ENCODE results near the gene SLC38A7. TPM values are rescaled to one million over a fixed set of nuclear protein-coding genes. Genes with fewer than 3 reads are reported as not detected.

Gene SLC38A7
- total RNA-seq, 6 donors from 2014 or later, result 6.5 to 34.6 (median 22.4) TPM

GRCh38 chr16:58678716-58679115 lies 5.9 kb downstream of the SLC38A7 start:
- ATAC-seq (ENCODE audit: low FRiP score in 2 of 2) (no peak), DNase-seq (no peak)
- Histone ChIP-seq H3K27me3 (no peaks in the 10 kb centered on the region), H3K4me1 (peaks cover 5 to 10% (median 8%) of the 10 kb centered on the region in 4 donors), H3K27ac (no peak overlapping the region), H3K4me3 (no peak overlapping the region), H3K36me3 (peaks cover 0 to 48% (median 19%) of the 10 kb centered on the region in 4 donors), H3K9me3 (no peaks in the 10 kb centered on the region)
- TF ChIP-seq CTCF (IDR thresholded peaks at IDR 0.05) (no peak), POLR2AphosphoS5 (IDR thresholded peaks at IDR 0.05) (no peak), POLR2A (IDR thresholded peaks at IDR 0.05) (no peak), EP300 (IDR thresholded peaks at IDR 0.05) (no peak)
- WGBS, 2 donors, result 77 to 89% methylated on average over 3 of the region's 3 CpGs

- WGBS, 2 donors, result 93 to 94% methylated on average over 4 of the region's 4 CpGs
- H3K4me1 ChIP-seq, result peaks cover under 1 to 5% (median 4%) of the 10 kb centered on the region in 4 donors
- H3K27ac ChIP-seq, result no peak overlapping the region
- peaks cover 0 to 48% (median 19%) of the 10 kb centered on the region in 4 donors for H3K36me3 ChIP-seq
- no peak for DNase-seq
- TF ChIP-seq EP300 (IDR thresholded peaks at IDR 0.05) (no peak), POLR2A (IDR thresholded peaks at IDR 0.05) (no peak), CTCF (IDR thresholded peaks at IDR 0.05) (no peak), POLR2AphosphoS5 (IDR thresholded peaks at IDR 0.05) (no peak)
- ATAC-seq (ENCODE audit: low FRiP score in 2 of 2), result no peak
- no peaks in the 10 kb centered on the region for H3K9me3 ChIP-seq
- H3K4me3 ChIP-seq, result no peak overlapping the region
- H3K27me3 ChIP-seq, result no peaks in the 10 kb centered on the region
These were observed 6.3 kb downstream of the SLC38A7 start for GRCh38 chr16:58678269-58678668.

- Histone ChIP-seq H3K27ac (no peak overlapping the region), H3K4me3 (no peak overlapping the region), H3K27me3 (no peaks in the 10 kb centered on the region), H3K9me3 (no peaks in the 10 kb centered on the region), H3K4me1 (no peaks in the 10 kb centered on the region), H3K36me3 (peaks cover 5 to 46% (median 25%) of the 10 kb centered on the region in 4 donors)
- WGBS, 2 donors, result 90 to 92% methylated on average over 16 to 18 of the region's 18 CpGs
- ATAC-seq (ENCODE audit: low FRiP score in 2 of 2) (no peak), DNase-seq (peak in 1 of 2 donors; percentile 75)
- no peak for TF ChIP-seq EP300 (IDR thresholded peaks at IDR 0.05)
- no peak for TF ChIP-seq CTCF (IDR thresholded peaks at IDR 0.05)
These were observed 13.5 kb downstream of the SLC38A7 start for GRCh38 chr16:58670946-58671583.

GRCh38 chr16:58670177-58670576 lies 14.4 kb downstream of the SLC38A7 start:
- TF ChIP-seq CTCF (IDR thresholded peaks at IDR 0.05) (no peak), EP300 (IDR thresholded peaks at IDR 0.05) (no peak), POLR2A (IDR thresholded peaks at IDR 0.05) (no peak), POLR2AphosphoS5 (IDR thresholded peaks at IDR 0.05) (no peak)
- no peaks in the 10 kb centered on the region for H3K9me3 ChIP-seq
- DNase-seq, result no peak
- peaks cover 5 to 41% (median 21%) of the 10 kb centered on the region in 4 donors for H3K36me3 ChIP-seq
- no peak for ATAC-seq (ENCODE audit: low FRiP score in 2 of 2)
- H3K27ac ChIP-seq, result no peak overlapping the region
- H3K4me3 ChIP-seq, result no peak overlapping the region
- no peaks in the 10 kb centered on the region for H3K4me1 ChIP-seq
- H3K27me3 ChIP-seq, result no peaks in the 10 kb centered on the region

GRCh38 chr16:58665200-58665599 lies 19.4 kb downstream of the SLC38A7 start:
- no peak for TF ChIP-seq CTCF (IDR thresholded peaks at IDR 0.05)
- TF ChIP-seq EP300 (IDR thresholded peaks at IDR 0.05), result no peak
- no peak for TF ChIP-seq POLR2A (IDR thresholded peaks at IDR 0.05)
- TF ChIP-seq POLR2AphosphoS5 (IDR thresholded peaks at IDR 0.05), result no peak
- Histone ChIP-seq H3K27me3 (no peaks in the 10 kb centered on the region), H3K9me3 (no peaks in the 10 kb centered on the region), H3K4me1 (no peaks in the 10 kb centered on the region), H3K4me3 (no peak overlapping the region), H3K36me3 (peaks cover 0 to 25% (median 11%) of the 10 kb centered on the region in 4 donors), H3K27ac (no peak overlapping the region)
- 84 to 88% methylated on average over 8 of the region's 8 CpGs for WGBS, 2 donors
- no peak for DNase-seq
- ATAC-seq (ENCODE audit: low FRiP score in 2 of 2), result no peak
